Stimulated activated CD4-positive, alpha-beta T cell treated with anti-CD3 and anti-CD28 coated beads, TNF-alpha, amount 100 ng/mL, for 4 hours (primary cell): Measurements from ENCODE around the gene IGF2BP3.

Experiments
- DNase-seq, 3 experiments: peaks; one replicate each; pipeline ENCODE4 v3.0.0-alpha.2; 2020; ENCODE audit warnings: low read depth in 3 of 3

The IGF2BP3 gene

DNA sequence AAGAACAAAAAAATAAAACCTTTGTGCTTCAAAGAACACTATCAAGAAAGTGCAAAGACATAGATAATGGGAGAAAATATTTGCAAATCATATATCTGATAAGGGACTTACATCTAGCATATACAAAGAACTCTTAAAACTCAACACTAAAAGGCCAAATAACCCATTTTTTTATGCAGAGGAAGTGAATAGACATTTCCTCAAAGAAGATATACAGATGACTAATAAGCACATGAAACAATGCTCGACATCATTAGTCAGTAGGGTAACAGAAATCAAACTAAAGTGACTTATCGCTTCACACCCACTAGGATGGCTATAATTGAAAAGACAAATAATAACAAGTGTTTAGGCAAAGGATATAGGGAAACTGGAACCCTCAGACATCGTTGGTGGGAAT lies 93.2 kb downstream of the IGF2BP3 start:
- DNase-seq, result no peak

DNA sequence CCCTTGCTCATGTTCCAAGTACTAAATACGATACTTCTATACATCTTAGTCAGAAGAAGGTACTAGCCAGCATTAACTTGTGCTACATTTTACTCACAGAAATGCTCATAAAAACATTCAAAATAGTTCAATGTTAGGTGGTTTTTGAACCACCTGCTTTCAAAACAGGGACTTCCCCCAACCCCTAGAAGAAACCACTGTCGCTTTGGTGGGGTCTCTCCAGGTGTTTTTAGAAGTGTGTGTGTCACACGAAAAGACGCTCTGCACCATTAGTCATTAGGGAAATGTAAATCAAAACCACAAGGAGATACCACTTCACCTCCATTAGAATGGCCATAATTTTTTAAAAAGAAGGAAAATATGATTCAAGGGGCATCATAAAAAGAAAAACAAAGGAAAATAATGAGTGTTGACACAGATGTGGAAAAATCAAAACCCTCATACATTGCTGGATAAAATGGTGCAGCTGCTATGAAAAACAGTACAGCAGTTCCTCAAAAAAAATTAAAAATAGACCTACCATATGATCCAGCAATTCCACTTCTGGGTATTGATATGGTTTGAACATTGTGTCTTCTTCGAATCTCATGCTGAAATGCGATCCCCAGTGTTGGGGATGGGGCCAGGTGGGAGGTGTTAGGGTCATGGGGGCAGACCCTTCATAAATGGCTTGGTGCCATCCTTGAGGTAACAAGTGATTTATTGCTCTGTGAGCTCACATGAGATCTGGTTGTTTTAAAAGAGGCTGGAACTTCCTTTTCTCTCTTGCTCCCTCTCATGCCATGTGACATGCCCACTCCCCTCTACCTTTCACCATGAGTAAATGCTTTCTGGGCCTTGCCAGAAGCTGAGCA lies 96.9 kb downstream of the IGF2BP3 start:
- peak in 2 of 3 experiments; percentile 17 to 47 for DNase-seq

DNA sequence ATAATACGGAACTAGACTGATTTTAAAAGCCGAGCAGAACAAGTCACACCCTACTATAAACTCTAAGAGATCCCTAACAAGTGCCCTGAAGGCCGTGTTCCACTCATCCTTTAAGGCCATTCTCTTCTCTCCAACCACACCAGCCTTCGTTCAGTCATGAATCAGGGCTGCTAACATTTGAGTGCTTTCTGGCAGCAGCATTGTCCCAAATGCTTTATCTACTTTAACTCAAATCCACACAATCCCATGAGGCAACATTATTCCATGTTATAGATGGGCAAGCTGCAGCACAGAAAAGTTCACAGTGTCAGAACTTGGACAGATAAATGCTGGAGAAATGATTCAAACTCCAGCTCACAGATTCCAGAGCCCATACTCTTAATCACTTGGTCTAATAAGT lies 97.7 kb downstream of the IGF2BP3 start:
- no peak for DNase-seq

DNA sequence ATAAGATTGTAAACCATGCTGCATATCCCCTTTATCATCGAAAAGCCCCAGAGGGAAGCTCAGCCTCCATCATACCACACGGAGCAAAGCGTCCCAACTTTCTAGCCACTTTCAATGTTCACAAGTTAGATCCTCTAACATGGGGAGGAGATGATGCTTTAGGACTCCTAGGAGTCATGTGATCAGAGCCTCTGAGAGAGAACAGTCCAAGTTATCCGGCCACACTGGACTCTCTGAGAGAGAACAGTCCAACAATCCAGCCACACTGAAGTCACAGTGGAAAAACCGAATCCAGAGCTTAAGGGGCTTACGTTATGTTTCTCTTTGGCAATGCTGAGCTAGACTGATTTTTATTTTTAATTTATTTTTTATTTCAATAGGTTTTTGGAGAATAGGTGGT lies 98.6 kb downstream of the IGF2BP3 start:
- DNase-seq, result no peak

DNA sequence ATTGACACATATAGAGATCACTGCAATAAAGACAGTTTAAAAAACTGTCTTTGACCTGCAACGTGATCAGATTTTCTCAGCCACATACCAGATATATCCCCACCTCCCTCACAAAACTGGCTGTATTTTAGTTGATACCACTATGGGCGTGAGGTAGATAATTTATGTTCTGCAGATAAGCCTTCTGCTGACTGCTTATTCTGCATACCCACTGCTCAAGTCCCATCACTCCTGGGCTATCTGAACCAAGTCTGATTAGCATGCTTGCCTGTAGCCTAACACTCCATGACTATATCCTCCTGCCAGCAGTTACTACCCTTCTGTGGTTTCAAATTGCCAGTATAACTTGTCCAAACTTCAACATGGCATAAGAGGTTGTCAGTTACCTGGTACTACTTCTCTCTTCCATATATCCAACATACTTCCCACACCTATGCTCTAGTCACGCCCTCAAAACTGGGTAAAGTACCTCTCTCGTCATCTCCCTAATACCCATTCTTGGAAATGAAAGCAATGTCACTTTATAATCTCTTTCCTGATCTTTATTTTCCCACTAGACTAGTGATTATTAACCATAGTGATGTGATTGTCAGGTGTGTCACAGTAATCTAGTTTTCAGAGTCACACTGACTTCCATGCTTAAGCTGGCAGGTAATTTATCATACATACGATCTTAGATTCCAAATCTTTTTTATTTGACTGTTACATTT lies 100.4 kb downstream of the IGF2BP3 start:
- no peak for DNase-seq

DNA sequence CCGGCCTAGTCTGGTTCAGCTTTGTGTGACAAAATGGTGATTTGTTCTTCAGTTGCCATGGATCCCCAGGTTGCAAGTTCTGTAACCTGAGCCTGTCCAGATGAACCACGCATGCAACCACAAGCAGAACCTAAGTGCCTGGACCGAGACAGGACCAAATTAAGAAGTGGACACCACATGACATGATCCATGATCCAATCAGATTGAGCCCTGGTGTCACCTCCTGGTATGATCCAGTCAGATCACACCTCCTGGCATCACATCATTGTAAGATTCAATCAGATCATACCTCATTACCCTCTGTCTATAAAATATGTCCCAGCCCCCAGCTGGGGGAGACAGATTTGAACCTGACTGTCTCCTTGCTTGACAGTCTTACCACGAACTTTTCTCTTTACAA lies 101.2 kb downstream of the IGF2BP3 start:
- DNase-seq, result no peak

DNA sequence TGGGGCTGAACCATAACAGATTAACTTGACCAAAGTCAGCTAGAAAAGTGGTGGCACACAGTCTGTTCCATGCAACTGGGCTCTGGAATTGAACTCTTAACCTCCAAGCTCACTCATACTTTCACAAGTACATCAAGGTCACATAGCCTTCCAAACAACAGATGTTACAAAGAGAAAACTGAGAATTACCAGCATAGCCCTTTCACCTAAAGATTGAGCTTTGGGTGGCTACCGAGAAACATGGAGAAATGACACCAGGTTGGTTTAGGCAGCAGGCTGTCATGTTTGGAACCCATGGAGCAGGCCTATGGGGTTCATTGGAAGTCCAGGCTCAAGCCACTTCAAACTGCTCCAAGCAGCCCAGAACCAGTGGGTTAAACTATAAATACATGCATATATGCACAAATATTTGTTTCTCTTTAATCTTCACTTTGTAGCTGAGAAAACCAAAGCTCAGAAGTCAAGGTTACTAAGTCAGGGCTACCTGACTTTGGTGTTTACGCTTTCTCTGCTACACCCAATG lies 112.1 kb downstream of the IGF2BP3 start:
- no peak for DNase-seq

DNA sequence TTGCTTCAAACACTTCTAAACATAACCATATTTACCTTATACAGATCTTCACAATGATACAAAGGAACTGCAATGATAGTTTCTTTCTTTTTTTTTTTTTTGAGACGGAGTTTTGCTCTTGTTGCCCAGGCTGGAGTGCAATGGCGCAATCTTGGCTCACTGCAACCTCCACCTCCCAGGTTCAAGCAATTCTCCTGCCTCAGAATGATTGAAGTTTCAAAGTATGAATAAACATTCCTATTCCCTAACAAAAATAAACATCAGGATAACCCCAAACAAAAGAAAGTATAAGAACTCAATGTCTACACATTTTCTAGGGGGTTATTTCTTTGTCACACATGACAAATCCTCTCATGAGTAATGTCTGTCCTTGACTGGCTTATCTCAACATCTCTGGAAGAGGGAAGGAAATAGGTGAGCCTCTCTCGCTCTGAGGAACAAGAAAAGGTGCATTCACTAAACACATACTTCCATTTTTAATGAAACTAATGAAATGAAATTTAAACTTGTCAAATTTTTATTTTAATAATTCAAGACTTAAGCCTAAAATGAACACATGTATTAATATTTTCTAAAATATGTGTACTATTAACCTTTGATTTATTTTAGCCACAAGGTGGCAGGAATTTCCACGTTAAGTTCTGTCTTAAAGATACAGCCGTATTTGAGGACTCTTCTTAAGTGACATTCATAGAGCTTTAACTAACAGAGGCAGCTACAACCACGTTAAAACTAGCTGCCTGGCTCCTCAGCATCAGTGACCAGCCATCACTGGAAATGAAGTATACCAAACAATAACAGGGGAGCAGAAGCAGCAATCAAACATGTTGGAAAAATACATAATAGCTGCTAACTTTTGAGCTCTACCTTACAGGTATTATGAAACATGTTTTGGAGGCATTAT lies 112.8 kb downstream of the IGF2BP3 start:
- no peak for DNase-seq

DNA sequence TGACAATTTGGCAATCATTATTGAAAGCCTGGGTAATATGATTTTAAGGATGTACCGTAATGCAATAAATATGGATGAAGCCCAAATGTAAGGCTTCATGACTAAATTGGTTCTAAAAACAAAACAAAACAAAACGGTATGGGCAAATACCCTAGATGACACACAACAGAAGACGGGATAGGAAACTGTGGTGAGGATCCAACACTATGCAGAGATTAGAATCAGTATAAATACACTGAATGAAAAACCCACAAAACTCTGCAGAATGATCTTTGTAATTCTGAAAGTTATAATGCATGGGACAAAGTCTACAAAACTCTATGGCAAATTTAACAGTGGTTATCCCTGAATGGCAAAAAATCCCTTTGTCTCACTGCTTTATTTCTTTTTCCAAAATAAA lies 113.6 kb downstream of the IGF2BP3 start:
- DNase-seq, result no peak

DNA sequence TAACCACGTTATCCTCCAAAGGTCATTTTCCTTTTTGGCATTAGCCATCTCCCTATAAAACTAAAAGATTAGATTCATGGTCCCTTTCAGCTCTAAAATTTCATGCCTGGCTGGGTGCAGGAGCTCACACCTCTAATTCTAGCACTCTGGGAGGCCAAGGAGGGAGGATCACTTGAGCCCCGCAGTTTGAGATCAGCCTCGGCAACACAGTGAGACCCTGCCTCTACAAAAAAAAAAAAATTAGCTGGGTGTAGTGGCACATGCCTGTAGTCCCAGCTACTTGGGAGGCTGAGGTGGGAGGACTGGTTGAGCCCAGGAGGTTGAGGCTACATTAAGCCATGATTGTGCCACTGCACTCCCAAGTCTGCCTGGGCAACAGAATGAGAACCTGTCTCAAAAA lies 114.1 kb downstream of the IGF2BP3 start:
- DNase-seq, result no peak

DNA sequence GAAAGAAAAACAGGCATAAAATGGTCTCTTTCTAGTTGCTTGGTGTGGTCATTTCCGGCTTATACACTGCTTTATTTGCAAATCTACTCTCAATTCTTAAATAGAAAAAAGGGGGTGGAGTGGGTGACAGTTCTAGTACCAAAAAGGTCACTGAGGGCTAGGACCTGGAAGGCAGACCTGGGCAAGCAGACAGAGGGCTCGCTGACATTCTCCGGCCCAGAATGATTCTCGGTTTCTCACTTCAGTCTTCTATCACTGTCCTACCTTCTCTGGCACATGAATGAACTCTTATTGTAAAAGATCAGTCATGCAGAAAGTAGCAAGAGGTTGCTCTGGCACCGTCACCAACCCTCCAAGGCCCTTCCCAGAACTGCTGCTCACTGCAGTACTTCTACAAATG lies 117.1 kb downstream of the IGF2BP3 start:
- no peak for DNase-seq

DNA sequence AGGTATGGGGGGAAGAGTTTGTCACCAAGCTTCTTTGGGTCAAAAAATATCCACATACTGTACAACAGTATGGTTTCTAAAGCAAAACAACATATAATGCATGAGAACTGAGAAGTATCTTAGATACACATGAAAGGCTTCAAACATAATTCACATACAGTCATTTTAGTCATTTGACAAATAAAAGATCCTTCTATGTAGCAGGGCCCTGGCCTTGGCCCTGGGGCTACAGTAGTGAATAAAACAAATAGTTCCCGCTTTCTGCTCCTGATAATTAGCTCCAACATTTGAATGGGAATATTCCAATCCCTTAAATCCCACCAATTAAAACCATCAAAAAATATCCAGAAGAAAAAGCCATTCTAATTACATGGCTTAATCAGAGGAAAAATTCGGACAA lies 119.8 kb downstream of the IGF2BP3 start:
- no peak for DNase-seq

DNA sequence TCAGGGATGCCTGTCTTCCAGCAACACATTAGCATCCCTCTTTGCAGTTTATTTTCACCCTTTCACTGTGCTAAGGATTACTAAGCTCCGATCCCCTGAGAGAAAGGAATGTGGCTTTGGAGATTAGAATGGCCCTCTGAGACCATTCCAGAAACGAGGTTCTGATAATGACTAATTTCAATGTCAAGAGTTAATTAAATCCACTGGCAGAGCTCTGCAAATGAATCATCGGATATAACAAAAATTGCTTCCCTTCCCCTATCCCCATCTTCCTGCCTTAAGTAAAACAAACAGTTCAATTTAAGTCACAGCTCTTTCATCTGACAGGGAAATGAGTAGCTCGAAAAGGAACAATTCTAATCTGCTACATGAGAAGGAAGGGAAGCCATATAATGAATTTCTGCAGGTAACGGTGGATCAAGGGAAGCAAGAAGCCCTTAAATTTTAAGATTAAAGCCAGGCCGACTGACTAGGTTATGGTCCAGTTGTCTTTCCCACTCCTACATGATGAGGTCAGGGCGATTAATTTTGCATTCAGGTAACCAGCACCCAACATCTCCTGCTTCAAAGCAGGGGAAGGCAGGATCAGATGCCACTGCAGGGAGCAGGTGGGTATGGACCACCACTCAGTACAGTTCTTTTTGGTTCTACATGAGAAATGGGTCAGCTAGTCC lies 120.7 kb downstream of the IGF2BP3 start:
- DNase-seq, result no peak

DNA sequence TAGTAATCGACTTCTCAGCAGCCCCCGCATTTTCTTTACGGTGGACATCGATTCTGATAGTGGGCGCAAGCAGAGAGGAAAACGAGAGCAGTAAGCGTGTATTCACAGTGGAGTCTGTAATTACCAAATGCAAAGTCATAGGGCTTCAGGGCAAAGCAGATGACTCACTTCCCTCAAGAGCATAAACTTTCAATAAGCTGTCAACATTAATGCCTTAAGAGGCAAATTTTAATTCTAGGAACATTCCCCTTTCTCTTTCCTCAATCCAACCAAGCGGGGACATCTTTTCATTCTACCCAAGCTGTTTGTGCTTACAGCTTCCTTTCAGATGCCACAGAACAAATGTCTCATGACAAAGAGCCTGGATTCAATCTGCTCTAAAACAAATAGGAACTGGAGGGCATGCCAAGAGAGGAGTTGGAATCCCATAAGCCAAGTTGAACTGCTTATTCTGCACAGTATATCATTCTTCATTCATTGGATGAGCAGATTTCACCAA lies 122.6 kb downstream of the IGF2BP3 start:
- no peak for DNase-seq

DNA sequence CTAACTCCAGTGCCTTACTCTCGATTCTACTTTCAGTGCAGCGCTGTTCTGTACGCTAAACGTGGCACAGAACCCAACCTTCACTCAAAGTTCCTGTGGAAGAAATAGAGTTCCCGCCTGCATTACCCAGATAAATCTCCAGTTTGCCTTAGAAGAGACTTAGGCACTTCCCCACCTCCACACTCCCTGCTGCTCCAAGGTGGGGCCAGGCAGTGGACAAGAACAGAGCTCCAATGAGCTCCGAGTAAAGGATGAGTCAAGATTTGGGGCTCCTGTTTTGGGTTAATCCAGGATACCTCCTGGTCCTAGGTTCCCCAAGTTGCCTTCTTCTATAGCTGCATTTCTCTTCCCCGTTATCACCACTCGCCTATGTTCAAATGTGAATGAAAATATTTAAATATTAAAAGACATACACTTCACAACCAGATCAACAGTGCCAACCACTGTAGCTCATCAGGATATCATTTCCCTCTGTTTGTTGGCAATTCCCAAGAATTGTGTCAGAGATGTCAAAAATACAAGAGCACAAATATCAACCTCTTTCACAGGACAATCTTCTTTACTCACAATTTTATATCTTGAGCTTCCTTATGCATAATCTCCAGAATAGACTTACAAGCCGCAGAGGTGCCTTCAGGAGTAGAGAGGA lies 123.1 kb downstream of the IGF2BP3 start:
- no peak for DNase-seq

DNA sequence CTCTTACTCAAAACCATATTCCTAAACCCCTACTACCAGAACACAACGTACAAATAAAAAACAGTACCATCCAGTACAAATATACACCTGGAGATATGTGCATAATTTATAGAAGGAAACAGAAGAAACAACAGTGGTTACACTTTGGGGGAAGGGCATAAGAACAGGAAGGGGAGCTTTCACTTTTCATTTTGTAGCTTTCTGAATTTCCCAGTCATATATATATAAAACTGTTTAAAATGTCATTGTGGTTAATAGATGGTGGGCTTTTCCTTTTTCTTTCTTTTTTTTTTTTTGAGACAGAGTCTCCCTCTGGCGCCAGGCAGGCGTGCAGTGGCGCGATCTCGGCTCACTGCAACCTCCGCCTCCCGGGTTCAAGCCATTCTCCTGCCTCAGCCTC lies 124.0 kb downstream of the IGF2BP3 start:
- no peak for DNase-seq

DNA sequence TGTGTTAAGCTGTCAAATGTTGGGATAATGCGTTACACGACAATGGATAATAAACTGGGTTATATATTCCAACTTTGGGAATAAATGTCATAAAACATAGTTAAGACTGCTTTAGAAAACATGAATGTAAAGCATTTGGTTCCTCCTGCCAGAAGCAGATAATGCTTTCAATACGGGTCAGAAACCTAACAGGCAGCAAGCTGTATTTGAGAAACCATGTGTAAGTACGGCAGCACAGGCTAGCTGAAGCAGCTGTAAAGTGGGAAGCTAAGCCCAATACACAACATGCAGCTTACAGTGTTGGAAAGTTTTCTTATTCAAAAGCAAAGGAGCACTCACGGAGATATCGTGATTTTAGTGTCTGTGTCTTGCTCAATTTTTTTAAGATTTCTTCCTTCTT lies 124.7 kb downstream of the IGF2BP3 start:
- no peak for DNase-seq

DNA sequence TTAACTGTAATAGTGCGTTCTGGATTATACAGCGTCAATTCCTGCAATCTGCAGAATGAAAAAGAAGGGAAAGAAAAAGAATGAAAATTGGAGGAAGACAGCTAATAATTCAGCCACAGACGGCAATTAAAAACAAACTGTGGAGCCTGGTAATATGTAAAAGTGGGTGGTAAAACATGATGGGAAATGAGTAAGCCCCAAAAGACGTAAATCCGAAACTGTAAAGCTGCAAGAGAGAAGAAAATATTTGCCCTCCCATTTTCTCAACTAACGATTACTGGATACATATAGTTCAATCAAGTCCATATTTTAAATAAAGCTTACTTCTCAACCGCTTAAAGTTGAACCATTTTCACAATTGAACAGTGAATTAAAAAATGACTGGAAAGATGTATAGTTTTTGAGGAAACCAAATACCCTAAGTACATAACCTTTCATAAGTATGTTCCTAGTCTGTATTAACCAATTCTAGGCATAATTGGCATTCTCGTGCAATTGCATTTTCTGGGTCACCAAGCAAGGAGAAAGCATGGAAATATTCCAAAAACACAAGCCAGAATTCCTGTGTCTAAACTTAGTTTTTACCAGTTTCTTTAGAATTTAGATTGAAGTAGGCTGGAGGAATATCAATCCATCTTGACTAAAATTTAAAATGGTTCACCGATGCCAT lies 126.3 kb downstream of the IGF2BP3 start:
- DNase-seq, result no peak

DNA sequence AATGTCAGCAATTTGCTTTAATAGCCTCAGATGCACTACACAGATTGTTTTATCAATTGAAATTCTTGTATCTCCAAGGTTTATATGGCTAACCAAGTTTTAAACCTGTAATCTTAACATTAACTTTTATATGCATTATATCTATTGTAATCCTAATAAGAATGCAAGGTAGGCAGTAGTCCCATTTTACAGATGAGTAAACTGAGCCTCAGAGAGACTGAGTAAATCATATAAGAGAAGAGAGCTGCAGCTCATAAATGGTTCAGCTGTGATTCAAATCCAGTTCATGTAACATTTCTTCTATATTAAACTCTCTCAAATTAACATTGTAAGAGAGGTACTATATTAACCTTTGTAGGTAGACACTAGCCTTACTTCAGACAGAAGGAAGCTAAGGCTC lies 127.2 kb downstream of the IGF2BP3 start:
- no peak for DNase-seq
